ENCODE results near the gene PSMB11.
"Not testable (repeated sequence)": the region's sequence is repeated elsewhere in the genome, so short reads cannot be mapped to it uniquely, and the experiment has no call there.

The PSMB11 gene

DNA sequence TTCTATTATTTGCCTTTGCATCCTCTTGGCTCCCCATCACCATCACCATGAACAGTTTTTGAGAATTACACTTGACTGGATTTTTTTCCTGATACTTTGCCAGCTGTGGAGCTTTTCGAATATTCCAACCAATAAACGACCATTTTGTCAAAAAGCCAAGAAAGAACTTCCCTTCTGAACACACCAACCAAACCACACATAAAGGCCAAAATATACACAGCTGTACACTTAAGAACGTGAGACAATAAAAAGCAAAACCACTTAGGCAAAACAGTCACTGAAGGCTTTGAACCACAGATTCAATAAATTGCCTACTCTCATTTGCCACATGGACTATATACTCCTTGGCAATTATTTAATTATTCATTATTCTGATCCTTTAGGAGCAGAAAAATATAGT, 33.2 kb upstream of the PSMB11 start:
- peak overlapping the region; percentile 67 for H3K27ac ChIP-seq (ENCODE audit: poor library complexity, severe bottlenecking)

GRCh38 chr14:23009483-23009938, 32.5 kb upstream of the PSMB11 start:
- H3K27me3 ChIP-seq (ENCODE audit: insufficient read depth, poor library complexity, severe bottlenecking): no peaks in the 10 kb centered on the region
- no peak for DNase-seq (ENCODE audit: low spot score)
- peak overlapping the region; percentile 67 for H3K27ac ChIP-seq (ENCODE audit: poor library complexity, severe bottlenecking)
- H3K9me3 ChIP-seq (ENCODE audit: severe bottlenecking): no peaks in the 10 kb centered on the region
- H3K4me1 ChIP-seq (ENCODE audit: insufficient read depth, poor library complexity, severe bottlenecking): peaks cover 30% of the 10 kb centered on the region
- TF ChIP-seq CTCF (IDR thresholded peaks at IDR 0.05; ENCODE audit: poor library complexity, severe bottlenecking): no peak
- no peak for ATAC-seq (ENCODE audit: low read depth)
- no peaks in the 10 kb centered on the region for H3K36me3 ChIP-seq (ENCODE audit: low read depth)
- H3K4me3 ChIP-seq (ENCODE audit: severe bottlenecking): peak overlapping the region; percentile 50

More for the DNA sequence above, 33.2 kb upstream of the PSMB11 start:
- H3K9me3 ChIP-seq (ENCODE audit: severe bottlenecking): no peaks in the 10 kb centered on the region
- TF ChIP-seq CTCF (IDR thresholded peaks at IDR 0.05; ENCODE audit: poor library complexity, severe bottlenecking): no peak
- H3K27me3 ChIP-seq (ENCODE audit: insufficient read depth, poor library complexity, severe bottlenecking): no peaks in the 10 kb centered on the region
- H3K36me3 ChIP-seq (ENCODE audit: low read depth): no peaks in the 10 kb centered on the region
- ATAC-seq (ENCODE audit: low read depth): no peak
- H3K4me3 ChIP-seq (ENCODE audit: severe bottlenecking): peak overlapping the region; percentile 50
- H3K4me1 ChIP-seq (ENCODE audit: insufficient read depth, poor library complexity, severe bottlenecking): peaks cover 30% of the 10 kb centered on the region
- no peak for DNase-seq (ENCODE audit: low spot score)

DNA sequence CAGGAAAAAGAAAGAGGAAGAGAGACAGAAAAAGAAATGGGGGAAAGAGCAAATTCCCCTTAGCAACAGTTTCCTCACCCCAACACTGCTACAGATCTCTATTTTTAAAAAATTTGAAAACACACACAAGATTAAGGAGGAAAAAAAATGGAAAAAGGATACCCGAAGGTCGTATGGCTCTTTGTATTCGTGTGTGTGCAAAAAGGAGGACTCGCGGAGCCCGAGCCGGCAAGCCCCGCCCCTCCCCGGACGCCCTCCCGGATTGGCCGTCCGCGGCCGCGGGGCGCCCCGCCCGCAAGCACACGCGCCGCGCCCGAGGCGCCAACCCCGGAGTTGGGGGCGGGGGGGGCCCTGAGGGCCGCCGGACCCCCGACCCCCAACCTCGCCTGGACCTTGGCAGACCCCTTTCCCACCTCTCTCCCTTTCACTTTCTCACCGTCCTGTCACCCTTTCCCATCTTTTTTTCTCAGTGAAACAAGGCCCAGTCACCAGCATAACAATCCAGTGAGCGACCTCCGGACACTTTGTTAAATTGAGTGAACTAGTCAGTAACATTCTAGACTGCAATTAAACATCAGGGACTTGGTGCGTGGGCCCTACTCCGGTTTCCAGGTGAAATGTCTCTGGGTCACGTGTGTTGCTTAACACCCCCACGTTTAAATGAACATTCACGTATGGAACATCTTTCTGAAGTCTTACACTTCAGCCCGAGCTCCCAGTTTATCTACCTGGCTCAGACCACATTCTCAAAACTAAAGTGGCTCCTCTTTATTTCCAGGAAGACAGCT, 31.9 kb upstream of the PSMB11 start, which contains the start of gene C14orf93:
TSS of gene C14orf93 (minus strand) at position 205 of the 788 bp plus-strand sequence. CDS start 11,120 bp downstream, outside the sequence.
- peak within 1 kb of the TSS; percentile 67 for H3K27ac ChIP-seq (ENCODE audit: poor library complexity, severe bottlenecking)
- DNase-seq (ENCODE audit: low spot score): peak; percentile 85

DNA sequence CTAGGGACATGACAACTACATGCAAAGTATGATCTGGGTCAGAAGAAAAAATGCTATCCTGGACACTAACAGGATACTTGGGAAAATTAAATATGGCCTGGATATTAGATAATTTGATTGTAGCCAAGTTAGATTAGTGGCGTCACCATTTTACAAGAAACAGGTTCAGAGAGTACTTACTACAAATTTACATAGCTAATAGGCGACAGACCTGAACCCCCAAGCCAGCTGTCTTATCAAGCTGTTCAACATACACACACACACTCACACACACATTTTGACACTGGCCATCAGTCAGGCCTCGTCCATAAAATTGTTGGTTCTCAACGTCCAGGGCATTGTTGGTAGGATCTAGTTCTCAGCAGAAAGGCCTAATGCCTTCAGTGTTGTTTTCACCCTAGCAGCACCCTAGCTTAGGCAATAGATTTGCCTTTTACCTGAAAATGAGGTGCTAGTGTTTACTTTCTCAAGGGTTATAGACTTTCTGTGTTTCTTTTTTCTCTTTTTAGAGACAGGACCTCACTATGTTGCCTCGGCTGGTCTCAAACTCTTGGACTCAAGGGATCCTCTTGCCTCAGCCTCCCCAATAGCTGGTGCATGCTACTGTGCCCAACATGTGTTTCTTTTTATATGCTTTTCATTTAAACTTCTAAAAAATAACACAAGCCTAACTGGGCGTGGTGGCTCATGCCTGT, 28.8 kb upstream of the PSMB11 start:
- no peak for DNase-seq (ENCODE audit: low spot score)
- H3K4me3 ChIP-seq (ENCODE audit: severe bottlenecking): no peak overlapping the region
- no peaks in the 10 kb centered on the region for H3K9me3 ChIP-seq (ENCODE audit: severe bottlenecking)
- no peak for ATAC-seq (ENCODE audit: low read depth)
- no peak overlapping the region for H3K27ac ChIP-seq (ENCODE audit: poor library complexity, severe bottlenecking)
- no peak for TF ChIP-seq CTCF (IDR thresholded peaks at IDR 0.05; ENCODE audit: poor library complexity, severe bottlenecking)
- no peaks in the 10 kb centered on the region for H3K36me3 ChIP-seq (ENCODE audit: low read depth)
- H3K4me1 ChIP-seq (ENCODE audit: insufficient read depth, poor library complexity, severe bottlenecking): peaks cover 13% of the 10 kb centered on the region
- no peaks in the 10 kb centered on the region for H3K27me3 ChIP-seq (ENCODE audit: insufficient read depth, poor library complexity, severe bottlenecking)

More for the DNA sequence above, 31.9 kb upstream of the PSMB11 start, which contains the start of gene C14orf93:
- Histone ChIP-seq H3K36me3 (ENCODE audit: low read depth) (no peaks in the 10 kb centered on the region), H3K4me3 (ENCODE audit: severe bottlenecking) (peak within 1 kb of the TSS; percentile 50), H3K27me3 (ENCODE audit: insufficient read depth, poor library complexity, severe bottlenecking) (no peaks in the 10 kb centered on the region), H3K9me3 (ENCODE audit: severe bottlenecking) (no peaks in the 10 kb centered on the region), H3K4me1 (ENCODE audit: insufficient read depth, poor library complexity, severe bottlenecking) (peaks cover 30% of the 10 kb centered on the region)
- TF ChIP-seq CTCF (IDR thresholded peaks at IDR 0.05; ENCODE audit: poor library complexity, severe bottlenecking): no peak
- ATAC-seq (ENCODE audit: low read depth): peak; percentile 28

- not testable (repeated sequence) for H3K9me3 ChIP-seq (ENCODE audit: severe bottlenecking); H3K36me3 ChIP-seq (ENCODE audit: low read depth); H3K4me3 ChIP-seq (ENCODE audit: severe bottlenecking); H3K27me3 ChIP-seq (ENCODE audit: insufficient read depth, poor library complexity, severe bottlenecking); ATAC-seq (ENCODE audit: low read depth); DNase-seq (ENCODE audit: low spot score); H3K27ac ChIP-seq (ENCODE audit: poor library complexity, severe bottlenecking); H3K4me1 ChIP-seq (ENCODE audit: insufficient read depth, poor library complexity, severe bottlenecking)
These were observed 28.3 kb upstream of the PSMB11 start for GRCh38 chr14:23013749-23014054.

Measured in RWPE2 (cell line).